ENCODE measurements around the gene TRIM37. TPM values are rescaled to one million over a fixed set of nuclear protein-coding genes. Genes with fewer than 3 reads are reported as not detected.

The TRIM37 gene
- total RNA-seq, 1 donor from 2014 or later = 35.6 TPM

- TF ChIP-seq CTCF (IDR thresholded peaks at IDR 0.05; ENCODE audit: partially characterized antibody, unreplicated experiment) = no peak
- H3K36me3 Mint-ChIP-seq (ENCODE audit: unreplicated experiment) = no peaks in the 10 kb centered on the region
- H3K27ac Mint-ChIP-seq (ENCODE audit: unreplicated experiment) = no peak overlapping the region
- no peaks in the 10 kb centered on the region for H3K27me3 Mint-ChIP-seq (ENCODE audit: unreplicated experiment)
- no peaks in the 10 kb centered on the region for H3K9me3 Mint-ChIP-seq (ENCODE audit: unreplicated experiment)
- no peak overlapping the region for H3K4me3 Mint-ChIP-seq (ENCODE audit: unreplicated experiment)
- DNase-seq = no peak
- no peaks in the 10 kb centered on the region for H3K4me1 Mint-ChIP-seq (ENCODE audit: low read depth, unreplicated experiment)
Observed at GRCh38 chr17:59067340-59067739, 39.3 kb downstream of the TRIM37 start.

- TF ChIP-seq CTCF (IDR thresholded peaks at IDR 0.05; ENCODE audit: partially characterized antibody, unreplicated experiment) = no peak
- H3K36me3 Mint-ChIP-seq (ENCODE audit: unreplicated experiment) = no peaks in the 10 kb centered on the region
- no peak overlapping the region for H3K27ac Mint-ChIP-seq (ENCODE audit: unreplicated experiment)
- no peak for DNase-seq
- H3K27me3 Mint-ChIP-seq (ENCODE audit: unreplicated experiment) = no peaks in the 10 kb centered on the region
- no peaks in the 10 kb centered on the region for H3K9me3 Mint-ChIP-seq (ENCODE audit: unreplicated experiment)
- no peak overlapping the region for H3K4me3 Mint-ChIP-seq (ENCODE audit: unreplicated experiment)
- H3K4me1 Mint-ChIP-seq (ENCODE audit: low read depth, unreplicated experiment) = no peaks in the 10 kb centered on the region
Observed at GRCh38 chr17:59062509-59062908, 44.2 kb downstream of the TRIM37 start.

- H3K9me3 Mint-ChIP-seq (ENCODE audit: unreplicated experiment) = no peaks in the 10 kb centered on the region
- H3K27me3 Mint-ChIP-seq (ENCODE audit: unreplicated experiment) = no peaks in the 10 kb centered on the region
- TF ChIP-seq CTCF (IDR thresholded peaks at IDR 0.05; ENCODE audit: partially characterized antibody, unreplicated experiment) = no peak
- H3K27ac Mint-ChIP-seq (ENCODE audit: unreplicated experiment) = no peak overlapping the region
- H3K4me1 Mint-ChIP-seq (ENCODE audit: low read depth, unreplicated experiment) = no peaks in the 10 kb centered on the region
- no peak overlapping the region for H3K4me3 Mint-ChIP-seq (ENCODE audit: unreplicated experiment)
- DNase-seq = no peak
- H3K36me3 Mint-ChIP-seq (ENCODE audit: unreplicated experiment) = no peaks in the 10 kb centered on the region
Observed at GRCh38 chr17:59056857-59057256, 49.8 kb downstream of the TRIM37 start.

- Mint-ChIP-seq H3K36me3 (ENCODE audit: unreplicated experiment) (no peaks in the 10 kb centered on the region), H3K4me1 (ENCODE audit: low read depth, unreplicated experiment) (no peaks in the 10 kb centered on the region), H3K4me3 (ENCODE audit: unreplicated experiment) (no peak overlapping the region), H3K27me3 (ENCODE audit: unreplicated experiment) (no peaks in the 10 kb centered on the region), H3K27ac (ENCODE audit: unreplicated experiment) (no peak overlapping the region), H3K9me3 (ENCODE audit: unreplicated experiment) (no peaks in the 10 kb centered on the region)
- no peak for TF ChIP-seq CTCF (IDR thresholded peaks at IDR 0.05; ENCODE audit: partially characterized antibody, unreplicated experiment)
- no peak for DNase-seq
Observed at GRCh38 chr17:59049798-59050197, 56.9 kb downstream of the TRIM37 start.

GRCh38 chr17:59047616-59048015 lies 59.1 kb downstream of the TRIM37 start:
- H3K27ac Mint-ChIP-seq (ENCODE audit: unreplicated experiment) = no peak overlapping the region
- no peak overlapping the region for H3K4me3 Mint-ChIP-seq (ENCODE audit: unreplicated experiment)
- H3K9me3 Mint-ChIP-seq (ENCODE audit: unreplicated experiment) = no peaks in the 10 kb centered on the region
- no peak for DNase-seq
- TF ChIP-seq CTCF (IDR thresholded peaks at IDR 0.05; ENCODE audit: partially characterized antibody, unreplicated experiment) = no peak
- peaks cover 2% of the 10 kb centered on the region for H3K4me1 Mint-ChIP-seq (ENCODE audit: low read depth, unreplicated experiment)
- no peaks in the 10 kb centered on the region for H3K36me3 Mint-ChIP-seq (ENCODE audit: unreplicated experiment)
- H3K27me3 Mint-ChIP-seq (ENCODE audit: unreplicated experiment) = no peaks in the 10 kb centered on the region

Data from glutamatergic neuron (in vitro differentiated cells).